Activated B cell treated with CpG ODN at 0.5 μM for 24 hours (primary cell): ENCODE results near the gene TNNC1. TPM values are rescaled to one million over a fixed set of nuclear protein-coding genes. Genes with fewer than 3 reads are reported as not detected.

ENCODE experiments used
- ATAC-seq: fragments of 200-7000 bp; cut with Tn5 transposase; one replicate; pipeline ENCODE4 v1.10.0; 2021; ENCODE audit warnings: low read depth, mild to moderate bottlenecking, moderate library complexity
- CTCF ChIA-PET: fragments of 350-600 bp; sonication (Branson Sonifier 250); formaldehyde crosslinking; loops from one replicate; lab custom pipeline; 2021; ENCODE audit warnings: antibody characterized with exemption; lab: Charles Lee
- POLR2A ChIA-PET: fragments of 350-600 bp; sonication (Branson Sonifier 250); formaldehyde crosslinking; loops from one replicate; lab custom pipeline; 2021; ENCODE audit warnings: antibody characterized with exemption; lab: Charles Lee
- DNase-seq: peaks from one replicate; pipeline ENCODE4 v3.0.0; 2022
- H3K27ac Mint-ChIP-seq: one replicate; pipeline ENCODE4 v1.8.0; 2020; ENCODE audit warnings: mixed read lengths
- H3K27me3 Mint-ChIP-seq: one replicate; pipeline ENCODE4 v1.8.0; 2021; ENCODE audit warnings: mixed read lengths
- H3K36me3 Mint-ChIP-seq: one replicate; pipeline ENCODE4 v1.8.0; 2021; ENCODE audit warnings: low read depth, mixed read lengths
- H3K4me1 Mint-ChIP-seq: one replicate; pipeline ENCODE4 v1.8.0; 2021; ENCODE audit warnings: mixed read lengths
- H3K4me3 Mint-ChIP-seq: one replicate; pipeline ENCODE4 v1.8.0; 2020; ENCODE audit warnings: mild to moderate bottlenecking, mixed read lengths
- H3K9me3 Mint-ChIP-seq: one replicate; pipeline ENCODE4 v1.8.0; 2020; ENCODE audit warnings: mixed read lengths
- CTCF ChIP-seq: fragments of 200-600 bp; IDR thresholded peaks from one replicate; pipeline ENCODE4 v1.8.0; 2022; ENCODE audit warnings: antibody characterized with exemption, mild to moderate bottlenecking
- intact Hi-C: fragments of 100-400 bp; cut with micrococcal nuclease; formaldehyde crosslinking; loops from one replicate; pipeline ENCODE4 v1.15.1; 2024
- total RNA-seq: library from RNA; stranded (reverse); gene quantifications from 2 replicates; pipeline ENCODE4 v1.2.3, GENCODE V29; 2022

TNNC1 gene
- total RNA-seq, 1 donor from 2014 or later, result not detected

- Mint-ChIP-seq H3K9me3 (no peaks in the 10 kb centered on the region), H3K4me1 (no peaks in the 10 kb centered on the region), H3K4me3 (no peak overlapping the region), H3K36me3 (peaks cover 76% of the 10 kb centered on the region), H3K27ac (no peak overlapping the region), H3K27me3 (no peaks in the 10 kb centered on the region)
- no peak for TF ChIP-seq CTCF
- no peak for DNase-seq
- intact Hi-C loops, result no loop called here
- ATAC-seq, result no peak
- CTCF ChIA-PET, result no interaction called here
- POLR2A ChIA-PET, result no interaction called here
Measured at GRCh38 chr3:52488746-52489145, 34.9 kb upstream of the TNNC1 start.

GRCh38 chr3:52487788-52488691 lies 34.2 kb upstream of the TNNC1 start:
- POLR2A ChIA-PET, result interaction anchor here (0.5 kb wide), 1 partner anchor 37 kb away, joined by 3 read pairs; no protein-coding TSS in a partner anchor
- H3K27me3 Mint-ChIP-seq, result no peaks in the 10 kb centered on the region
- no peak for DNase-seq
- H3K27ac Mint-ChIP-seq, result no peak overlapping the region
- H3K36me3 Mint-ChIP-seq, result peaks cover 80% of the 10 kb centered on the region
- no peaks in the 10 kb centered on the region for H3K9me3 Mint-ChIP-seq
- H3K4me1 Mint-ChIP-seq, result no peaks in the 10 kb centered on the region
- CTCF ChIA-PET, result no interaction called here
- intact Hi-C loops, result no loop called here
- TF ChIP-seq CTCF, result no peak
- no peak overlapping the region for H3K4me3 Mint-ChIP-seq
- no peak for ATAC-seq

- intact Hi-C loops, result no loop called here
- Mint-ChIP-seq H3K4me3 (no peak overlapping the region), H3K4me1 (no peaks in the 10 kb centered on the region), H3K27me3 (no peaks in the 10 kb centered on the region), H3K27ac (no peak overlapping the region), H3K9me3 (no peaks in the 10 kb centered on the region), H3K36me3 (peaks cover 78% of the 10 kb centered on the region)
- ChIA-PET POLR2A (no interaction called here), CTCF (no interaction called here)
- TF ChIP-seq CTCF, result no peak
- no peak for ATAC-seq
- no peak for DNase-seq
Measured at GRCh38 chr3:52487050-52487787, 33.4 kb upstream of the TNNC1 start.

GRCh38 chr3:52484680-52485461 lies 31.0 kb upstream of the TNNC1 start:
- DNase-seq (no peak), ATAC-seq (no peak)
- Mint-ChIP-seq H3K9me3 (no peaks in the 10 kb centered on the region), H3K4me3 (no peak overlapping the region), H3K36me3 (peaks cover 81% of the 10 kb centered on the region), H3K27me3 (no peaks in the 10 kb centered on the region), H3K27ac (peak overlapping the region; percentile 56), H3K4me1 (no peaks in the 10 kb centered on the region)
- TF ChIP-seq CTCF, result no peak
- CTCF ChIA-PET, result no interaction called here
- POLR2A ChIA-PET, result no interaction called here
- intact Hi-C loops, result no loop called here
